Cardiac fibroblast (primary cell): Measurements from ENCODE around the gene ZNF576.
"Not testable (repeated sequence)": the region's sequence is repeated elsewhere in the genome, so short reads cannot be mapped to it uniquely, and the experiment has no call there.

ENCODE experiments used
- DNase-seq, 2 donors: peaks; one replicate each; pipeline versions ENCODE4 v3.0.0 to v3.0.0-alpha.2; 2010; ENCODE audit warnings: low read depth in 2 of 2
- H3K4me3 ChIP-seq, 2 donors: replicated peaks in 1 of 2; 1 replicate in 1 of 2; 2 replicates in 1 of 2; pipeline ENCODE4 v1.5.1; 2011; ENCODE audit warnings: low read depth in 2 of 2, low read length in 2 of 2, mild to moderate bottlenecking in 2 of 2, moderate library complexity in 1 of 2
- CTCF ChIP-seq: IDR thresholded peaks from one replicate; pipeline ENCODE4 v1.5.1; 2011; ENCODE audit warnings: low read depth, mild to moderate bottlenecking, low read length, inconsistent platforms

ZNF576 gene

GRCh38 chr19:43642531-43642930 lies 46.1 kb downstream of the ZNF576 start:
- TF ChIP-seq CTCF: no peak
- no peak overlapping the region for H3K4me3 ChIP-seq
- DNase-seq: no peak

- no peak for TF ChIP-seq CTCF
- H3K4me3 ChIP-seq: no peak overlapping the region
- no peak for DNase-seq
These were observed 46.9 kb downstream of the ZNF576 start for GRCh38 chr19:43643326-43643725.

- H3K4me3 ChIP-seq: no peak overlapping the region
- TF ChIP-seq CTCF: no peak
- no peak for DNase-seq
These were observed 47.8 kb downstream of the ZNF576 start for GRCh38 chr19:43644181-43644580.

GRCh38 chr19:43648633-43649032 lies 52.2 kb downstream of the ZNF576 start:
- no peak for TF ChIP-seq CTCF
- H3K4me3 ChIP-seq: no peak overlapping the region
- no peak for DNase-seq

- no peak for DNase-seq
- no peak overlapping the region for H3K4me3 ChIP-seq
- no peak for TF ChIP-seq CTCF
These were observed 53.1 kb downstream of the ZNF576 start for GRCh38 chr19:43649514-43649913.

GRCh38 chr19:43650276-43650675 lies 53.9 kb downstream of the ZNF576 start:
- DNase-seq, H3K4me3 ChIP-seq: not testable (repeated sequence)
